Measurements from ENCODE around the gene TKFC. TPM values are rescaled to one million over a fixed set of nuclear protein-coding genes. Genes with fewer than 3 reads are reported as not detected.

Gene TKFC
- total RNA-seq, 4 donors from 2014 or later, result 38.6 to 55.3 (median 47.8) TPM

DNA sequence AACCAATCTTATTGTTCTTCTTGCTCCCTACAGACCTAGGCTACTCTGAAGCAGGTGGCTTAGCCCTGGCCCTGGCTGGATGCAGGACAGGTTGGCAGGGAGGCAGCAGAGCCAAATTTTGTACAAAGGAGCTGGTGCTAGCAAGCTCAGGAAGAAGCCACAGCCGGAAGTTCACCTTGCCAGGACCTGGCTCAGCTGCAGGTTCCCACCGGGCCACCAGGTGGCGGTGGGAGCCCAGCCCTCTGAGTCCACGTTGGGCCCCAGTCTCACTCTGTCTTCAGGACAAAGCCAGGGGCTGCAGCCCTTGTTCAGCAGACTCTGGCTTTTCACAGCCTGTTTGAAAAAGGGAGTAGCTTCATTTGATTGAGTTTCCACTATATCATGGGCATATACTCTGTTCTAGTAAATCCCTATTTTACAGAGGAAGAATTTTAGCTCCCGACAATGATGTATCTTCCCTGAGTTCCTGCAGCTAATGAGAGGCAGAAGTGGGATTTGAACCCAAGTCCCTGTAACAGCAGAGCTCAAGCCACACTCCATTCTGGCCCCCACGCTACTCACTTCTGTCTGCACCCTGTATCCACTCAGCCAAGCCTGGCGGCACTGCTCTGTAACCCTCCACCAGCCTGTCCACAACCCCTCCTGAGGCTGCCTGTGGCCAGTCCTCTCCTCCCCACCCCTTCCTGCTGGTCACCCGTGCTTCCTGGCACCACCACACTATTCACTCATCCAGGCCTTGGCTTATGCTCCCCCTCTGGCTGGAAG is 3.3 kb downstream of the TKFC start:
- Histone ChIP-seq H3K27ac (peak overlapping the region; percentile 46), H3K9me3 (no peaks in the 10 kb centered on the region), H3K4me3 (no peak overlapping the region), H3K36me3 (peaks cover 6% of the 10 kb centered on the region), H3K27me3 (no peaks in the 10 kb centered on the region), H3K4me1 (peaks cover 45% of the 10 kb centered on the region)
- peak in 1 of 2 donors; percentile 87 for DNase-seq (ENCODE audit: low spot score in 2 of 2)
- 31% methylated on average over 8 of the region's 8 CpGs for whole genome bisulfite sequencing
- peak in 1 of 3 donors; percentile 32 for TF ChIP-seq POLR2AphosphoS5 (IDR thresholded peaks at IDR 0.05)
- peak; percentile 95 to 96 for TF ChIP-seq CTCF (IDR thresholded peaks at IDR 0.05)
- no peak for TF ChIP-seq EP300 (IDR thresholded peaks at IDR 0.05)
- TF ChIP-seq POLR2A (IDR thresholded peaks at IDR 0.05), result no peak

DNA sequence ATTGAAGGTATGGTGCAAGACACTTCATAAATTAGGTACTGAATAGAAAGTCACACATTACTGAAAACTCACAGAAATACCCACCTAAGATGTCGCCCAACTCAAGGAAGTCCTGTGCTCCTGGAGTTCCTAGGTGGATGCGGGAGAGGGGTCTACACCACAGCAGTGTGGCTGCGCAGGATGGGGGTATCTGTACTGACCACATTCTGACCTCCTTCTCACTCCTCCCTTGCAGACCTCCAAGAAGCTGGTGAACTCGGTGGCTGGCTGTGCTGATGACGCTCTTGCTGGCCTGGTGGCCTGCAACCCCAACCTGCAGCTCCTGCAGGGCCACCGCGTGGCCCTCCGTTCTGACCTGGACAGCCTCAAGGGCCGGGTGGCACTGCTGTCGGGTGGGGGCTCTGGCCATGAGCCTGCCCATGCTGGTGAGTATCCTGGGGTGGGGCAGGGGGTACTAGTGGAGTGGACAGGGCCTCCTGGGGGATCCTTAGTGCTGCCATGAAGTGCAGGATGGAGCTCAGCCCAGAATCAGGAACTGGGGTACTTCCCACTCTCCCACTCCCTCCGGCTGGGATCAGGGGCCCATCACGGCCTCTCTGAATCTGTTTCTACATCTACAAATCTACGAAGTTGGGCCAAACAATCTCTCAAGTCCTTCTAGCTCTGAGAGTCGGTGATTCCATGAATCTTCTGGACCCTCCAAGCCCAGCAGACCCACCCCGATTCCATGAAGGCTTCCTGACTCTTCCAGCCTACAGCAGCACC is 4.9 kb downstream of the TKFC start:
- H3K9me3 ChIP-seq, result no peaks in the 10 kb centered on the region
- no peak for DNase-seq (ENCODE audit: low spot score in 2 of 2)
- H3K27me3 ChIP-seq, result no peaks in the 10 kb centered on the region
- no peak overlapping the region for H3K27ac ChIP-seq
- H3K36me3 ChIP-seq, result peaks cover 22% of the 10 kb centered on the region
- no peak for TF ChIP-seq POLR2AphosphoS5 (IDR thresholded peaks at IDR 0.05)
- TF ChIP-seq EP300 (IDR thresholded peaks at IDR 0.05), result no peak
- no peak for TF ChIP-seq CTCF (IDR thresholded peaks at IDR 0.05)
- no peak for TF ChIP-seq POLR2A (IDR thresholded peaks at IDR 0.05)
- H3K4me3 ChIP-seq, result no peak overlapping the region
- 89% methylated on average over 8 of the region's 15 CpGs for WGBS
- peaks cover 33% of the 10 kb centered on the region for H3K4me1 ChIP-seq

GRCh38 chr11:61338783-61339489 is 5.9 kb downstream of the TKFC start:
- Histone ChIP-seq H3K4me3 (no peak overlapping the region), H3K36me3 (peaks cover 32% of the 10 kb centered on the region), H3K4me1 (peaks cover 26% of the 10 kb centered on the region), H3K27me3 (no peaks in the 10 kb centered on the region), H3K9me3 (no peaks in the 10 kb centered on the region), H3K27ac (no peak overlapping the region)
- WGBS, result 89% methylated on average over 6 of the region's 26 CpGs
- TF ChIP-seq EP300 (IDR thresholded peaks at IDR 0.05) (no peak), POLR2AphosphoS5 (IDR thresholded peaks at IDR 0.05) (no peak), POLR2A (IDR thresholded peaks at IDR 0.05) (no peak), CTCF (IDR thresholded peaks at IDR 0.05) (no peak)
- DNase-seq (ENCODE audit: low spot score in 2 of 2), result no peak

DNA sequence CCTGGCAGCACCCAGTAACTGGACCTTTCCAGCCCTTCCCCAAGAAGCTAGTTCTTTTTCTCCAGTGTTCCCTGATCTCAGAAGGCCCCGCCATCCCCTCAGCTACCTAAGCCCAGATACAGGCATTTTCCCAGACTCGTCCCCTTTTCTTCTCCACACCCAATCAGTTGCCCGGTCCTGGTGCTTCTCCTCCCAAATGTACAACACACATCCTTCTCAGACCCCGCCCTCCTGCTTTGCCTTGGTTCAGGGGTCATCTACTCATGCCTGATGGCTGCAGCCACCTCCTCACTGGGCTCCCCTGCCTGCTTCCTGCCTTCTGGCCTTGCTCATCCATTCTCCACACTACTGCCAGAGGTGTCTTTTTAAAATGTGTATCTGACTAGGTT is 6.5 kb downstream of the TKFC start:
- Histone ChIP-seq H3K4me1 (peaks cover 21% of the 10 kb centered on the region), H3K9me3 (no peaks in the 10 kb centered on the region), H3K27ac (no peak overlapping the region), H3K4me3 (no peak overlapping the region), H3K27me3 (no peaks in the 10 kb centered on the region), H3K36me3 (peaks cover 34% of the 10 kb centered on the region)
- TF ChIP-seq POLR2A (IDR thresholded peaks at IDR 0.05) (no peak), EP300 (IDR thresholded peaks at IDR 0.05) (no peak), POLR2AphosphoS5 (IDR thresholded peaks at IDR 0.05) (no peak), CTCF (IDR thresholded peaks at IDR 0.05) (no peak)
- DNase-seq (ENCODE audit: low spot score in 2 of 2), result no peak
- 91% methylated on average over 4 of the region's 4 CpGs for WGBS
